OCI-LY1 (cell line): ENCODE results near the gene SHF.

Experiments
- H2AFZ ChIP-seq: fragments of 200-600 bp; sonication (generic), shearing (Covaris generic); 2 replicates; pipeline ENCODE4 v1.6.0; 2014; ENCODE audit warnings: antibody characterized with exemption, mild to moderate bottlenecking, low read length
- H3F3A ChIP-seq: fragments of 200-600 bp; sonication (generic), shearing (Covaris generic); 2 replicates; pipeline ENCODE4 v1.6.0; 2014; ENCODE audit warnings: mild to moderate bottlenecking, antibody characterized with exemption, low read length, moderate library complexity; ENCODE audit not compliant: insufficient read depth
- H3K27ac ChIP-seq: fragments of 200-600 bp; sonication (generic); 2 replicates; pipeline ENCODE4 v1.5.1; 2014; ENCODE audit warnings: low read length, mixed run types, mild to moderate bottlenecking, low read depth; ENCODE audit not compliant: poor library complexity, severe bottlenecking
- H3K27me3 ChIP-seq: fragments of 200-600 bp; sonication (generic); 2 replicates; pipeline ENCODE4 v1.6.0; 2014; ENCODE audit warnings: antibody characterized with exemption, mild to moderate bottlenecking, low read length, moderate library complexity; ENCODE audit not compliant: insufficient read depth
- H3K36me3 ChIP-seq: fragments of 200-600 bp; sonication (generic); 2 replicates; pipeline ENCODE4 v1.6.1; 2014; ENCODE audit warnings: mild to moderate bottlenecking, antibody characterized with exemption, low read length, moderate library complexity, mixed read lengths; ENCODE audit not compliant: insufficient read depth
- H3K4me1 ChIP-seq: fragments of 200-600 bp; sonication (generic); 2 replicates; pipeline ENCODE4 v1.5.1; 2014; ENCODE audit warnings: mild to moderate bottlenecking, low read length, moderate library complexity; ENCODE audit not compliant: insufficient read depth, severe bottlenecking
- H3K4me2 ChIP-seq: fragments of 200-600 bp; sonication (generic), shearing (Covaris generic); 2 replicates; pipeline ENCODE4 v1.6.1; 2014; ENCODE audit warnings: low read length
- H3K4me3 ChIP-seq: fragments of 200-600 bp; sonication (generic); 2 replicates; pipeline ENCODE4 v1.5.1; 2014; ENCODE audit warnings: low read length, low read depth, mild to moderate bottlenecking, mixed read lengths; ENCODE audit not compliant: poor library complexity, severe bottlenecking
- H3K79me2 ChIP-seq: fragments of 200-600 bp; shearing (Covaris generic); 2 replicates; pipeline ENCODE4 v1.6.1; 2016; ENCODE audit warnings: mixed run types, low read length, mixed read lengths; ENCODE audit not compliant: insufficient read depth
- H3K9ac ChIP-seq: fragments of 200-600 bp; sonication (generic), shearing (Covaris generic); 2 replicates; pipeline ENCODE4 v1.6.1; 2014; ENCODE audit warnings: mild to moderate bottlenecking, low read length, mixed read lengths
- H3K9me2 ChIP-seq: fragments of 200-600 bp; sonication (generic), shearing (Covaris generic); 2 replicates; pipeline ENCODE4 v1.6.1; 2014; ENCODE audit warnings: low read depth, mild to moderate bottlenecking, low read length, mixed read lengths
- H3K9me3 ChIP-seq: fragments of 200-600 bp; shearing (Covaris generic); 2 replicates; pipeline ENCODE4 v1.6.1; 2014; ENCODE audit warnings: low read length, mixed read lengths
- H4K20me1 ChIP-seq: fragments of 200-600 bp; sonication (generic), shearing (Covaris generic); 2 replicates; pipeline ENCODE4 v1.6.0; 2016; ENCODE audit warnings: mild to moderate bottlenecking, low read length; ENCODE audit not compliant: insufficient read depth
- CTCF ChIP-seq: fragments of 200-600 bp; sonication (generic), shearing (Covaris generic); IDR thresholded peaks from 2 replicates; pipeline ENCODE4 v1.5.1; 2017; ENCODE audit warnings: mild to moderate bottlenecking, antibody characterized with exemption, low read length, moderate library complexity, mixed read lengths
- EZH2 ChIP-seq: fragments of 200-600 bp; sonication (generic), shearing (Covaris generic); IDR thresholded peaks from 2 replicates; pipeline ENCODE4 v1.8.0; 2017; ENCODE audit warnings: borderline replicate concordance, mixed run types, mild to moderate bottlenecking, antibody characterized with exemption, low read length, moderate library complexity, mixed read lengths

The SHF gene

GRCh38 chr15:45201557-45201859 lies 13.7 kb upstream of the SHF start:
- H3K9ac ChIP-seq: no peak overlapping the region
- no peak overlapping the region for H2AFZ ChIP-seq
- H3K27ac ChIP-seq: no peak overlapping the region
- no peaks in the 10 kb centered on the region for H4K20me1 ChIP-seq
- no peaks in the 10 kb centered on the region for H3K27me3 ChIP-seq
- peak overlapping the region; percentile 96 for H3K4me3 ChIP-seq
- H3F3A ChIP-seq: no peaks in the 10 kb centered on the region
- H3K4me1 ChIP-seq: peaks cover 20% of the 10 kb centered on the region
- H3K4me2 ChIP-seq: peak overlapping the region; percentile 99
- H3K9me3 ChIP-seq: no peaks in the 10 kb centered on the region
- H3K36me3 ChIP-seq: no peaks in the 10 kb centered on the region
- no peaks in the 10 kb centered on the region for H3K9me2 ChIP-seq
- TF ChIP-seq CTCF (no peak), EZH2 (no peak)
- H3K79me2 ChIP-seq: no peaks in the 10 kb centered on the region

- Histone ChIP-seq H3K4me3 (peak overlapping the region; percentile 96), H3K9me2 (no peaks in the 10 kb centered on the region), H3K9me3 (no peaks in the 10 kb centered on the region), H3K9ac (peak overlapping the region; percentile 85), H2AFZ (peak overlapping the region; percentile 91), H3K79me2 (no peaks in the 10 kb centered on the region), H3K27ac (peak overlapping the region; percentile 88), H3K4me2 (peak overlapping the region; percentile 99), H3K27me3 (no peaks in the 10 kb centered on the region), H4K20me1 (no peaks in the 10 kb centered on the region), H3K4me1 (peaks cover 20% of the 10 kb centered on the region), H3K36me3 (no peaks in the 10 kb centered on the region), H3F3A (no peaks in the 10 kb centered on the region)
- TF ChIP-seq EZH2 (no peak), CTCF (no peak)
Observed at GRCh38 chr15:45200799-45201556, 13.2 kb upstream of the SHF start.

DNA sequence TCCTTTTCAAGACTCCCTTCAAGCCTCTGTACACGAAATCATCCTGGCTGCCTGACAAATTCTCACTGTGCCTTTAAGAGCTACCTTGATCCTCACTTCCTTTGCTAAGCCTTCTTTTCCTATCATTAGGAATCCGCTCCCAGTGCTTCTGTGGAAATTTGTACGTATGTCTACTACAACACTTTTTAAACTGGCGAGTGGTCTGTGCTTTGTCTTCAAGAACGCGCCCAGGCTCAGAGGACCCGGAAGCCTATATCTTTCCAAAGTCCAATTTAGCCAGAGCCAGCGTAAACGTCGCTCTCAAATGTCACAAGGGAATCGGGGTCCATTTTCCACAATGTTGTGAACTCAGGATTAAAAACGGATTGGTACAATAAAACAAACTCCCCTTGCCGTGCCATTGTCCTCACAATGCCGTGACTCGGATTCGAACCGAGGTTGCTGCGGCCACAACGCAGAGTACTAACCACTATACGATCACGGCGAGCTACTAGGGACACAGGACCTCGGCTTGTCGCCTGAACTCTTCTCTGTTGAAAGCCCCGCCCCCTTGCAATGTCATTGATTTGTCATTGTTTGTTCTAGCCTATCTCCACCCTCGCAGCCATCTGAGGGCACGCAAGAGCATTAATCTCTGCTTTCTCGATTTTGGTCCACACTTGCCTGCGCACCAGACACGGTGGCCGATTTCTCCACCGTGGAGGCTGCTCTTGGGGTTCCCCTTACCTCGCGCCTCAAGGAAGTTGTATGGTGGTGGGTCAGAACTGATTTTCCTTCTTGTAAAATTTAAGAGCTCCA lies 12.4 kb upstream of the SHF start:
- H3K9me2 ChIP-seq: no peaks in the 10 kb centered on the region
- H3K9ac ChIP-seq: peak overlapping the region; percentile 85
- no peaks in the 10 kb centered on the region for H3K27me3 ChIP-seq
- no peaks in the 10 kb centered on the region for H4K20me1 ChIP-seq
- H3K36me3 ChIP-seq: no peaks in the 10 kb centered on the region
- no peaks in the 10 kb centered on the region for H3F3A ChIP-seq
- no peaks in the 10 kb centered on the region for H3K79me2 ChIP-seq
- peak overlapping the region; percentile 99 for H3K4me2 ChIP-seq
- no peak for TF ChIP-seq EZH2
- no peak for TF ChIP-seq CTCF
- H3K4me3 ChIP-seq: peak overlapping the region; percentile 96
- H2AFZ ChIP-seq: peak overlapping the region; percentile 91
- H3K27ac ChIP-seq: peak overlapping the region; percentile 88
- no peaks in the 10 kb centered on the region for H3K9me3 ChIP-seq
- peaks cover 20% of the 10 kb centered on the region for H3K4me1 ChIP-seq
